Right lobe of liver (tissue), 6 donors: Measurements from ENCODE around the gene EBNA1BP2. TPM values are rescaled to one million over a fixed set of nuclear protein-coding genes. Genes with fewer than 3 reads are reported as not detected.
A peak's percentile ranks its signal among the peaks of the same experiment; 100 is the strongest.

Experiments used
- ATAC-seq, 4 donors: fragments of 200-7000 bp; cut with Tn5 transposase; one replicate each; pipeline ENCODE4 v1.9.1; 2020; ENCODE audit warnings: mild to moderate bottlenecking in 4 of 4, moderate library complexity in 4 of 4
- DNase-seq, 3 donors: peaks; one replicate each; pipeline ENCODE4 v3.0.0-alpha.2; 2020
- H3K27ac ChIP-seq, 3 donors: fragments of 200-600 bp; one replicate each; pipeline ENCODE4 v1.8.0; 2022
- H3K27me3 ChIP-seq, 2 donors: fragments of 200-600 bp; one replicate each; pipeline ENCODE4 v1.8.0; 2022
- H3K36me3 ChIP-seq, 4 donors: fragments of 200-600 bp; sonication (generic) in 1 of 4; one replicate each; pipeline versions ENCODE4 v1.5.1 to v1.8.0; 2017 to 2022; ENCODE audit warnings: control low read depth in 1 of 4
- H3K4me1 ChIP-seq, 4 donors: fragments of 200-600 bp; sonication (generic) in 1 of 4; one replicate each; pipeline versions ENCODE4 v1.5.1 to v1.8.0; 2017 to 2022; ENCODE audit warnings: control low read depth in 1 of 4
- H3K4me3 ChIP-seq, 3 donors: fragments of 200-600 bp; one replicate each; pipeline ENCODE4 v1.8.0; 2022
- H3K9me3 ChIP-seq, 4 donors: fragments of 200-600 bp; sonication (generic) in 1 of 4; one replicate each; pipeline versions ENCODE4 v1.5.1 to v1.8.0; 2017 to 2022; ENCODE audit warnings: control low read depth in 1 of 4
- POLR2A ChIP-seq: fragments of 450-650 bp; IDR thresholded peaks from one replicate; pipeline ENCODE4 v1.6.1; 2017; ENCODE audit warnings: antibody characterized with exemption, mild to moderate bottlenecking
- WGBS: methylation state at CpG from one replicate; pipeline ENCODE4 v1.1.6; 2018; ENCODE audit warnings: low coverage, low lambda C conversion rate; ENCODE audit not compliant: insufficient coverage; ENCODE audit errors: missing lambda C conversion rate; 5-methylcytosine and 5-hydroxymethylcytosine counted together
- intact Hi-C, 2 donors: fragments of 100-400 bp; cut with DNase I; formaldehyde crosslinking; loops; one replicate each; pipeline versions ENCODE4 v1.11.2 to v1.14.1; 2022
- total RNA-seq, 6 experiments: library from RNA; depleted of rRNA in 2 of 6; stranded (reverse); fragments of >200 nt in 2 of 6; fragmentation: NEBNext Ultra II Directional in 3 of 6; extraction: Animal tissue kit (Norgen Biotek cat#: 25700) in 3 of 6; gene quantifications; one replicate each; pipeline versions ENCODE4 v1.1.0 to v1.2.4, GENCODE V29; 2016 to 2023
- TF ChIP-seq, protein P1 (sequence below), 4 donors: fragments of 200-600 bp in 3 of 4; fragments of 450-650 bp in 1 of 4; IDR thresholded peaks; one replicate each; pipeline versions ENCODE4 v1.5.1 to v1.8.0; 2016 to 2022; ENCODE audit warnings: antibody characterized with exemption in 4 of 4, mild to moderate bottlenecking in 2 of 4
- donor health status: DM: no; HTN: yes; CAD: no.
- donor health status: DM: no; HTN: no; CAD: no.
- donor health status: DM: no; HTN: no; CAD: no.
- donor health status: DM: no; HTN: yes; CAD: no.
- donor health status: DM: no; HTN: yes; CAD: no.

Gene EBNA1BP2
- total RNA-seq, 6 experiments from 2014 or later, result 45.7 to 108 (median 61.4) TPM

DNA sequence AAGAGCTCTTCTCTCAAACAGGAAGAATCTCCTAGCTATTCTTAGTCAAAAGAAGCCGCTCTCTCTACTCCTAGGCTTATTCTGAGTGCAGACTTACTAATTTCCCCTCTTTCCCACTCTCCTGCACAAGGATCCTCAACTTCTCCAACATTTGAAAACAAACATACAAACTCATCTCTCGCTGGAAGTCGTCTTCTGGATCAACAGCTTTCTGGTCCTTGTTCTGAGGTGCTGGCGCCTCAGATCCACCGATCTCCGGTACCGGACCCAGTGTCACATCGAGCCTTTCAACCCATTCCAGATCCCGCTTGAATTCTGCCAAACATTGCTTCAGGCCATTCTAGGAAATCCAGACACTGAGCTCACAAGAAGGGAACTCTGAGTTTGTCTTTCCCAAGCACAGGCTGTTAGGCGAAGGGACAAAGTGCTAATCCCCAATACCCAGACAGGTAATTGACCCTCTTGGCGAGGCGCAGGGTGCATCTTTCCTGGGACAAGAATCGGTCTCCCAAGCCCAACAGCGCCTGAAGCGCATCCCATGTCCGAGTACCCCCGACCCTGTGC lies 696 bp downstream of the EBNA1BP2 start:
- no peaks in the 10 kb centered on the region for H3K9me3 ChIP-seq
- ATAC-seq (peak in 2 of 4 donors; percentile 2 to 3), DNase-seq (no peak)
- WGBS, result 22% methylated on average over 17 of the region's 17 CpGs
- intact Hi-C loops, result no loop called here
- TF ChIP-seq, protein P1, sequence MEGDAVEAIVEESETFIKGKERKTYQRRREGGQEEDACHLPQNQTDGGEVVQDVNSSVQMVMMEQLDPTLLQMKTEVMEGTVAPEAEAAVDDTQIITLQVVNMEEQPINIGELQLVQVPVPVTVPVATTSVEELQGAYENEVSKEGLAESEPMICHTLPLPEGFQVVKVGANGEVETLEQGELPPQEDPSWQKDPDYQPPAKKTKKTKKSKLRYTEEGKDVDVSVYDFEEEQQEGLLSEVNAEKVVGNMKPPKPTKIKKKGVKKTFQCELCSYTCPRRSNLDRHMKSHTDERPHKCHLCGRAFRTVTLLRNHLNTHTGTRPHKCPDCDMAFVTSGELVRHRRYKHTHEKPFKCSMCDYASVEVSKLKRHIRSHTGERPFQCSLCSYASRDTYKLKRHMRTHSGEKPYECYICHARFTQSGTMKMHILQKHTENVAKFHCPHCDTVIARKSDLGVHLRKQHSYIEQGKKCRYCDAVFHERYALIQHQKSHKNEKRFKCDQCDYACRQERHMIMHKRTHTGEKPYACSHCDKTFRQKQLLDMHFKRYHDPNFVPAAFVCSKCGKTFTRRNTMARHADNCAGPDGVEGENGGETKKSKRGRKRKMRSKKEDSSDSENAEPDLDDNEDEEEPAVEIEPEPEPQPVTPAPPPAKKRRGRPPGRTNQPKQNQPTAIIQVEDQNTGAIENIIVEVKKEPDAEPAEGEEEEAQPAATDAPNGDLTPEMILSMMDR (IDR thresholded peaks at IDR 0.05), result no peak
- TF ChIP-seq POLR2A, result no peak
- H3K27ac ChIP-seq, result peak overlapping the region in 1 of 3 donors; percentile 11
- H3K4me1 ChIP-seq, result peaks cover 0 to 10% (median 4%) of the 10 kb centered on the region in 4 donors
- peak overlapping the region; percentile 82 to 97 (median 92) for H3K4me3 ChIP-seq
- peaks cover 0 to 29% (median 13%) of the 10 kb centered on the region in 4 donors for H3K36me3 ChIP-seq
- no peaks in the 10 kb centered on the region for H3K27me3 ChIP-seq

DNA sequence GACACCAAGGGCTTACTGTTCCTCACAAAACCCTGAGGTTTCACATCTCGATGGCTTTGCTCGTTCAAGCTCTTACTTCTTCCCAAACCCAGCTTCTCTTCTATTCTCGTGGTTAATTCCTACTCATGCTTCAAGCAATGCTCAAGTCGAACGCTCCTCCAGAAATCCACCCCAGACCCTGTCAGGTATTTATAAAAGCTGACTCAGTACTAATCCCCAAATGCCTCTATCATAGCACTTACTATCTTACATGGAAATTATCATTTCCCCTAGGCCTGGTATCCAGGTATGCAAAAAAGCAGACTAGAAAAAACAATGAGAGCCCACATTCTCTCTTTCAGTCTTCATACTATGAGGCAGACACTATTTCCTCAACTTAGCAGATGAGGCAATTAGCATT lies 6.3 kb downstream of the EBNA1BP2 start:
- H3K36me3 ChIP-seq, result peaks cover 0 to 58% (median 27%) of the 10 kb centered on the region in 4 donors
- H3K27me3 ChIP-seq, result no peaks in the 10 kb centered on the region
- DNase-seq (no peak), ATAC-seq (no peak)
- no peak overlapping the region for H3K4me3 ChIP-seq
- intact Hi-C loops, result no loop called here
- H3K27ac ChIP-seq, result no peak overlapping the region
- TF ChIP-seq, protein P1 (IDR thresholded peaks at IDR 0.05), result no peak
- no peak for TF ChIP-seq POLR2A
- peaks cover 0 to under 1% (median 0%) of the 10 kb centered on the region in 4 donors for H3K4me1 ChIP-seq
- H3K9me3 ChIP-seq, result no peaks in the 10 kb centered on the region
- 79% methylated on average over 5 of the region's 5 CpGs for WGBS

DNA sequence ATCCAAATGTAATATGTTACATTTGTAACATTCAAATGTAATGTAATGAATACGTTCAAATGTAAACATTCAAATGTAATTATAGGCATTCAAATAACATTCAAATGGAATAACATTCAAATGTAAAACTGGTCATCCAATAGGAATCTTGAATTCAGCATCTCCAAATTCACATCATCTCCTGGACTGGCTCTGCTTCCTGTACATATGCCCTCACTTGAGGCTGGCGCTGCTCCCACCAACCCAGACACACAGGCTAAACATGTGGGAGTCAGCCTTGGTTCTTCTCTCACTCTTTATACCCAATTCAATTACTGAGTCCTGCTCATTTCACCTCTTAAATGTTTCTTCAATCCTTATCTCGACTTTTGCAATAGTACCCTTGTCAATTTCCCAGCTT lies 6.9 kb downstream of the EBNA1BP2 start:
- H3K9me3 ChIP-seq, result no peaks in the 10 kb centered on the region
- DNase-seq (no peak), ATAC-seq (no peak)
- no peaks in the 10 kb centered on the region for H3K27me3 ChIP-seq
- intact Hi-C loops, result no loop called here
- H3K4me3 ChIP-seq, result no peak overlapping the region
- 91% methylated on average over 3 of the region's 3 CpGs for WGBS
- no peaks in the 10 kb centered on the region for H3K4me1 ChIP-seq
- TF ChIP-seq POLR2A, result no peak
- TF ChIP-seq, protein P1 (IDR thresholded peaks at IDR 0.05), result no peak
- H3K27ac ChIP-seq, result no peak overlapping the region
- peaks cover 0 to 58% (median 27%) of the 10 kb centered on the region in 4 donors for H3K36me3 ChIP-seq

DNA sequence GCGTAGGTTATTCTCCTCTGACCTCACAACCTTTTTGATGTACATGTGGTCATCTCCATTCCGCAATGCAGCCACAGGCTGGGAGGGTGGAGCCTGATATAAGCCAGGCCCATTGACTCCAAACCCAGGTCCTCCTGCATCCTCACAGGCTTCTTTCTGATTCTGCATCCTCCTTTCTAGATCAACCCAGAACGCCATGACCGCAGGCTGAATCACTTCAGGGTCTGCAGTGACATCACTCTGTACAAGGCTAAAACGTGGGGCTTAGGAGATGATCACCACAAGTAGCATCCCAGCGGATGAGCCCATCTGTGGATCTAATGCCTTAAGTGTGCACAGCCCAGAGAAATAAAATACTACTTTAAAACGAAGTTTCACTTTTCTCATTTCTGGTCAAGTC lies 16.1 kb downstream of the EBNA1BP2 start:
- ATAC-seq (no peak), DNase-seq (no peak)
- H3K4me3 ChIP-seq, result no peak overlapping the region
- no peaks in the 10 kb centered on the region for H3K9me3 ChIP-seq
- no peaks in the 10 kb centered on the region for H3K4me1 ChIP-seq
- intact Hi-C loops, result no loop called here
- WGBS, result 68% methylated on average over 7 of the region's 7 CpGs
- no peaks in the 10 kb centered on the region for H3K27me3 ChIP-seq
- TF ChIP-seq, protein P1 (IDR thresholded peaks at IDR 0.05), result no peak
- no peak for TF ChIP-seq POLR2A
- H3K36me3 ChIP-seq, result no peaks in the 10 kb centered on the region
- H3K27ac ChIP-seq, result no peak overlapping the region
